Measurements from ENCODE around the gene CFAP74.
"Not testable (repeated sequence)": the region's sequence is repeated elsewhere in the genome, so short reads cannot be mapped to it uniquely, and the experiment has no call there.

CFAP74 gene

GRCh38 chr1:1981631-1982327 is 21.8 kb downstream of the CFAP74 start:
- DNase-seq: not testable (repeated sequence)

DNA sequence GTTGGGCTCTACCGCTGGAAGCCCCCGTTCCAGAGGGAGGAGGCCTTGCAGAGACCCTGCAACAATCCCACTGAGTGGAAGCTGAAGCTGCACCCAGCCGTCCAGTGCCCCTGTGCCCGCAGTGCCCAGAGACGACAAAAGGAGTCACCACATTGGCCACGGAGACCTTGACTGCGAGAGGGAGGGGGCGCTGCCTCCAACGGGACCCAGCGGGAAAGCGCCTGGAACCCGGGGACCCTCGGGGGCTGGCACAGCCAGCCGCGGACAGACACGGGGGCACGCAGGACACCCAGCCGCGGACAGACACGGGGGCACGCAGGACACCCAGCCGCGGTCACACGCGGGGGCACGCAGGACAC is 22.5 kb downstream of the CFAP74 start:
- no peak for DNase-seq

GRCh38 chr1:1980467-1981141 is 23.0 kb downstream of the CFAP74 start:
- DNase-seq: no peak

DNA sequence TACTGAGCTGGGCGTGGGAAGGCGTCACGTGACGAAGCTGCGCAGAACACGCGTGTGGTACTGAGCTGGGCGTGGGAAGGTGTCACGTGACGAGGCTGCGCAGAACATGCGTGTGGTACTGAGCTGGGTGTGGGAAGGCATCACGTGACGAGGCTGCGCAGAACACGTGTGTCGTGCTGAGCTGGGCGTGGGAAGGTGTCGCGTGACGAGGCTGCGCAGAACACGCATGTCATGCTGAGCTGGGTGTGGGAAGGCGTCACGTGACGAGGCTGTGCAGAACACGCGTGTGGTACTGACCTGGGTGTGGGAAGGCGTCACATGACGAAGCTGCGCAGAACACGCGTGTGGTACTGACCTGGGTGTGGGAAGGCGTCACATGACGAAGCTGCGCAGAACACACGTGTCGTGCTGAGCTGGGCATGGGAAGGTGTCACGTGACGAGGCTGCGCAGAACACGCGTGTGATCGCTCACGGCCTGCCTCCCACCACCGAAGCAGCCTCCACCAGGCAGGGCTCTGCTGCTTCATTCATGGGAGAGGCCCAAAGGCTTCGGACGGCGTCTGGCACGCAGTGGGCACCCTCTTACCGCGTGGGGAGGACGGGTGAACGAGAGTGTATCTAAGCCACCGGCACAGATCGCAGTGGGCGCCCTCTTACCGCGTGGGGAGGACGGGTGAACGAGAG is 24.0 kb downstream of the CFAP74 start:
- DNase-seq: no peak

DNA sequence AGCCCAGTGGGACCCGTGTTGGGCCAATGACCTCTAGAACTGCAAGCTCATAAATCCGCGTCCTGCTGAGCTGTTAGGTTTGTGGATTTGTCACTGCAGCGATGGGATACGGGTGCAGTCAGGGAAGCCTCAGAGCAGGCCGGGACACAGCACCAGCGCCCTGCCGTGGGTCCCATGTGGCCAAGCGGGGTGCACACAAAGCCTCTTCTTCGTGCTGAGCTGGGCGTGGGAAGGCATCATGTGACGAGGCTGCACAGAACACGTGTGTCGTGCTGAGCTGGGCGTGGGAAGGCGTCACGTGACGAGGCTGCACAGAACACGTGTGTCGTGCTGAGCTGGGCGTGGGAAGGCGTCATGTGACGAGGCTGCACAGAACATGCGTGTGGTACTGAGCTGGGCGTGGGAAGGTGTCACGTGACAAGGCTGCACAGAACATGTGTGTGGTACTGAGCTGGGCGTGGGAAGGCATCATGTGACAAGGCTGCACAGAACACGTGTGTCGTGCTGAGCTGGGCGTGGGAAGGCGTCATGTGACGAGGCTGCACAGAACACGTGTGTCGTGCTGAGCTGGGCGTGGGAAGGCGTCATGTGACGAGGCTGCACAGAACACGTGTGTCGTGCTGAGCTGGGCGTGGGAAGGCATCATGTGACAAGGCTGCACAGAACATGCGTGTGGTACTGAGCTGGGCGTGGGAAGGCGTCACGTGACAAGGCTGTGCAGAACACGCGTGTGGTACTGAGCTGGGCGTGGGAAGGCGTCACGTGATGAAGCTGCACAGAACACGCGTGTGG is 24.7 kb downstream of the CFAP74 start:
- not testable (repeated sequence) for DNase-seq

- no peak for DNase-seq
Observed at GRCh38 chr1:1978108-1978507, 25.5 kb downstream of the CFAP74 start.

- DNase-seq: no peak
Observed at GRCh38 chr1:1976031-1976430, 27.6 kb downstream of the CFAP74 start.

DNA sequence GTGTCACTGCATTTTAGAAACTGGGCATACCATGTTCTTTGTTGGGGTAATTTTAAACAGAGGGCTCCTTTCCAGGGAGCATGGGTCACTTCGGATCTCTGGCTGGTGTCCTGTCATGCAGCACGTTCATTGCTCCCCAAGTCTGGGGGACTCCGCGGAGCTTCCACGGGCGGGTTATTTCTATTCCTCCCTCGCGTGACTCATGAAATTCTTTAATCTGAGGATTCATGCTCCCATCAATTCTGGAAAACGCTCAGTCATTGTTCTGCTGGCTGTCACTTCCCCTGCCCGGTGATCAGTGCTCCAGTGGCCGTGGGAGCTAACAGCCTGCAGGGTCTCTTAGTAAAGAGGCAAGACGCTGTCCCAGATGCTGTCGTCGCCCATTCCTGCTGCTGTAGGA is 28.1 kb downstream of the CFAP74 start:
- no peak for DNase-seq

- no peak for DNase-seq
Observed at GRCh38 chr1:1974834-1975233, 28.8 kb downstream of the CFAP74 start.

GRCh38 chr1:1973716-1974642 is 29.6 kb downstream of the CFAP74 start:
- no peak for DNase-seq

DNA sequence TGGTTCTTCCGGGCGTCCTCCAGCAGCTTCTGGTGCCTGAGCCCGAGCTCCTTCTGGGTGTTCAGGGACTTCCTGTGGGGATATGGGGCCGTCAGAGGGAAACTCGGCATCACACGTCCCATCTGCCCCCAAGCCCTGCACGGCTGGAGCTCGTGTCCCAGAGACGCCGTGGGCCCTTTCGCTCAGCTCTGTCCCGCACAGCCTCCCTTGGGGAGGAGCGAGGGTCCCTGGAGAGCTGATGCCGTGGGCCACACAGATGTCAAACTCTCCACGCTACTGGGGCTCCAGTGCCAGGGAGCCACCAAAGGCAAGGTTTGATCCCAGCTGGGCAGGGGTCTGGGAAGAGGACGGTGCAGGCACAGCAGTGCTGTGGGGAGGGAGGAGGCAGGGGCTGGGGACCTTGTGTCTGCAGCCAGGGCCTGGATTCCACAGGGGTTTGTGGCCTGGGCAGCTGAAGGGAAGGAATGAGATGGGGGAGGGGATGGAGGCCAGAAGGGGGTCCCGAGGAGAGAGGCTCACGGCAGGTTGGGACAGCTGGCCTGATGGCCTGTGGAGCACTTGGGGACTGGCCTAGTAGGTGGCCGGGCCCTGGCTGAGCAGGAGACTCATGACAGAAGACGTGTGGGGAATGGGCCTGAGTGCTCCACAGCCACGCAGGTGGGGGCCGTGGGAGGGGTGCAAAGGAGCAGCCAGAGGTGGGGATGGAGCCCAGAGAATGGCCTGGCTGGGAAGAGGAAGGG is 30.4 kb downstream of the CFAP74 start:
- no peak for DNase-seq

- DNase-seq: no peak
Observed at GRCh38 chr1:1971688-1972087, 31.9 kb downstream of the CFAP74 start.

DNA sequence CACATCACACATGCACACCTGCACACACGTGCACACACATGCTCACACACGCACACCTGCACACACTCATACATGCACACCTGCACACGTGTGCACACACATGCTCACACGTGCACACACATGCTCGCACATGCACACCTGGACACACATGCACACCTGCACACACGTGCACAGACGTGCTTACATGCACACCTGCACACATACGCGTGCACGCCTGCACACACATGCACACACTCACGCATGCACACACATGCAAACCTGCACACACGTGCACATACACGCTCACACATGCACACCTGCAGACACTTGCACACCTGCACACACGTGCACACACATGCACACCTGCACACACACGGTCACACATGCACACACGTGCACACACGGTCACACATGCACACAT is 32.6 kb downstream of the CFAP74 start:
- no peak for DNase-seq

DNA sequence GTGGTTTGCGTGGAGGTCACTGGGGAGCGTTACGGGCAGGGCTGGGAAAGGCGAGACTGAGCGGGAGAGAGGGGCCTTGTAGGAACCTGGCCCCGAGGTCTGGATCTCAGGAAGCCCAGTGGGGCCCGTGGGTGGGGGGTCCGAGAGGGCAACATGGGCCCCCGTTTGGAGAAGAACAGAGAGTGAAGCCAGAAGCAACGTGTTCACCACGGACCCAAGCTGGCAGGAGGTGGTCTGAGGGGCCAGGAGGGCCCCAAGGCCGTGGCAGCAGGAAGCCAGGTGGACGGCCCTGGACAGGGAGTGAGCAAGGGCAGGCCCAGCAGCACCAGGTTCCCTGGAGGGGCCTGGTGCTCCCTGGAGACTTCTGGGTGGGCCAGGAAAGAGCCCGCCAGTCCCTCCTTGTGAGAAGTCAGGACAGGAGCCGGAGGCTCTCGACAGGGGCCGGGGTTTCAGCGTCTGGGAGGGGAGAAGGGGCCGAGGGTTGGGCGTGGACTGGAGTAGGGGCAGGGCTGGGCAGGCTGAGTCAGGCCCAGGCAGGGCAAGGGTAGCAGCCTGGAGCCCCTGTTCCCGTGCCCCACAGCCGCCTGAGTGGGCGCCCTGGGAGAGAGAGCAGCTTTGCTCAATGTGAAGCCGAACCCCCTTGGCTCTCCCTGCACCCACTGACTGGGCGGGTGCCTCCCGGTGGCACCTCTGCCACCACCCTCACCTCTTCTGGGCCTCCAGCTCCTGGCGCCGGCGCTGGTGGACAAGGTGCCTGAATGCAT is 33.5 kb downstream of the CFAP74 start:
- DNase-seq: no peak

DNA sequence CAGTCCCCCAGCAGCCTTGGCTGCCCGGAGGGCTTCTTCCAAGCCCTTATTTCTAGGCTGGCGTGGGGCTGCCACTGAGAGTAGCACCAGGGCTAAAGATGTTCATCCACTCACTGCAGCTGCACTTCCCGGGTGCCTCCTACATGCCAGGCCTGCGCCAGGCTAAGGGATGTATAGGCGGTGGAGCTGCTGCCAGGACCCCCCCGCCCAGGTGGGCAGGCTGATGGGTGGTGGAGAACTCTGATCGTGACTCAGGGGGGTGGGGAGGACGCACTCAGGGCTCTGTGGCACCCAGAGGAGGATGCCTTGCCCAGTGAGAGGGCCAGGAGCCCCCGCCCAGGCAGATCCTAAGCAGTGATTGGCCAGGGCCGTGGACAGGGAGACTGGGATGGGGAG is 34.1 kb downstream of the CFAP74 start:
- DNase-seq: no peak

- DNase-seq: no peak
Observed at GRCh38 chr1:1968767-1969504, 34.6 kb downstream of the CFAP74 start.

- no peak for DNase-seq
Observed at GRCh38 chr1:1967879-1968278, 35.7 kb downstream of the CFAP74 start.

DNA sequence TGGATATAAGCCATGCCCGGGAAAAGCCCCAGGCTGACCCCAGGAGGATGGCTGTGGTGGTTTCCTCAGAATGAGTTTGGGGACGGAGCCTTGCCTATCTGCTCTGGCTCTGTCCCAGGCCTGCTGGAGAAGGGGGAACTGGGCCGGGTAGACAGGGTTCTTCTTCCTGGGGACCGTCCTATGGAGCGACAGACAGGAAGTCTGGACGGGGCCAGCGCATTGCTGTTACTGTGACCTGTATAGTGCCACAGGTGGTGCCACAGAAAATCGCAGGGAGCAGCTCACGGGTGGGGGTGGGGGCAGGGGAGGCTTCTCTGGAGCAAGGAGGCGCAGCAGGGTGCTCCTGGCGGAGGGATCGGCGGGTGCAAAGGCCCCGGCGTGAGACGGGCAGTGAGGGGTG is 36.4 kb downstream of the CFAP74 start:
- DNase-seq: no peak

DNA sequence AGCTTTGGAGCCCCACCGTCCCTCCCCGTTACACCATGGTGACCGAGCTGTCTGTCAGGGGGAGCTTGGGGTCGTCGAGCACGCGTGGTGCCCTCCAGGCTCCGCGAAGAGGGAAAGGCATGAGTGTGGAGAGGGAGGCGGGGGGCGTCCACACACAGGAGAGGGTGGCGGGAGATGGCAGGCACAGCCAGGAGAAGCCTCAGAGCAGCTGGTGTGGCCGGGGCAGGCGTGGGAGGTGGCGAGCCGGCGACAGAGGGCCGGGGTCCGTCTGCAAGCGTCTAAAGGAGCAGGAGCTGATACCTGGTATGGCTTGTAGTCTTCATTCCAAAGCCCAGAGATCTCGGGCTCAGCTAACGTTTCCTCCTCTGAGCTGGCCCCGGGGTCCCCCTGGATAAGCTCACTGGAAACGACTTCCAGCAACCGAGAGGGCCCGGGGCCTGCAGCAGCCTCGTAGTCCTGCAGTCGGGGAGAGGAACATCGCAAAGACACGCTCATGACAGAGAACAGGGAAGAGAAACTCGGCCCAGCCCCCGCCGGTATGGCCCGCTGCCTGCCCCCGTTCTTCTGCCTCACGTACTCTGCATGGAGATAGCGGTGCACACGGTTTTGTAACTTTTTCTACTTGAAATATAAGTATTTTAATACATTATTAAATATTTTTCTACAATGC is 37.4 kb downstream of the CFAP74 start:
- no peak for DNase-seq
